B cell (primary cell): Measurements from ENCODE around the gene ZFPM1. TPM values are rescaled to one million over a fixed set of nuclear protein-coding genes. Genes with fewer than 3 reads are reported as not detected.

Experiments
- ATAC-seq: fragments of 200-7000 bp; cut with Tn5 transposase; one replicate; pipeline ENCODE4 v1.10.0; 2021; ENCODE audit warnings: low read depth, mild to moderate bottlenecking, moderate number of reproducible peaks, moderate library complexity
- CTCF ChIA-PET: fragments of 350-600 bp; sonication (Branson Sonifier 250); formaldehyde crosslinking; loops from one replicate; lab custom pipeline; 2021; ENCODE audit warnings: antibody characterized with exemption, inconsistent platforms; lab: Charles Lee
- POLR2A ChIA-PET: fragments of 350-600 bp; sonication (Branson Sonifier 250); formaldehyde crosslinking; loops from one replicate; lab custom pipeline; 2021; ENCODE audit warnings: antibody characterized with exemption; lab: Charles Lee
- DNase-seq: peaks from one replicate; pipeline ENCODE4 v3.0.0; 2013
- H2AFZ ChIP-seq: 2 replicates; pipeline ENCODE4 v1.6.1; 2012; ENCODE audit warnings: mild to moderate bottlenecking, low read depth, low read length; ENCODE audit not compliant: insufficient read depth, poor library complexity, severe bottlenecking
- H3K27ac ChIP-seq, 2 donors: 1 replicate in 1 of 2; 2 replicates in 1 of 2; pipeline ENCODE4 v1.5.1; 2012 to 2013; ENCODE audit warnings: low read length in 2 of 2, mild to moderate bottlenecking in 2 of 2, moderate library complexity in 1 of 2
- H3K27me3 ChIP-seq, 4 experiments: fragments of 200-600 bp in 1 of 4; sonication (generic) in 1 of 4; replicated peaks in 1 of 4; 1 replicate in 2 of 4; 2 replicates in 2 of 4; pipeline versions ENCODE4 v1.6.1 to v1.7.0; 2013 to 2016; ENCODE audit warnings: low read length in 3 of 4, mild to moderate bottlenecking in 2 of 4, mixed read lengths in 1 of 4, moderate library complexity in 1 of 4; ENCODE audit not compliant: insufficient read depth in 4 of 4, control insufficient read depth in 3 of 4; ENCODE audit errors: control extremely low read depth in 1 of 4
- H3K36me3 ChIP-seq, 2 experiments: replicated peaks in 1 of 2; 1 replicate in 1 of 2; 2 replicates in 1 of 2; pipeline versions ENCODE4 v1.6.1 to v1.7.1; 2013; ENCODE audit warnings: low read length in 1 of 2; ENCODE audit not compliant: insufficient read depth in 2 of 2, control insufficient read depth in 1 of 2; ENCODE audit errors: control extremely low read depth in 1 of 2, extremely low read depth in 1 of 2
- H3K4me1 ChIP-seq, 2 donors: fragments of 200-600 bp in 1 of 2; sonication (generic) in 1 of 2; 1 replicate in 1 of 2; 2 replicates in 1 of 2; pipeline versions ENCODE4 v1.5.1 to v1.6.1; 2013 to 2017; ENCODE audit warnings: low read length in 2 of 2; ENCODE audit not compliant: control insufficient read depth in 2 of 2, insufficient read depth in 2 of 2
- H3K4me2 ChIP-seq: replicated peaks from 2 replicates; pipeline ENCODE3; 2012; ENCODE audit warnings: mild to moderate bottlenecking, low read depth, low read length; ENCODE audit not compliant: poor library complexity, severe bottlenecking
- H3K4me3 ChIP-seq, 5 experiments: fragments of 200-600 bp in 1 of 5; sonication (generic) in 1 of 5; 1 replicate in 3 of 5; 2 replicates in 2 of 5; pipeline versions ENCODE4 v1.5.1 to v1.7.0; 2011 to 2016; ENCODE audit warnings: low read length in 4 of 5, mild to moderate bottlenecking in 4 of 5, low read depth in 2 of 5, control low read depth in 1 of 5, moderate library complexity in 1 of 5; ENCODE audit not compliant: insufficient read depth in 1 of 5; ENCODE audit errors: control extremely low read depth in 1 of 5, extremely low read depth in 1 of 5
- H3K79me2 ChIP-seq: fragments of 200-600 bp; sonication (generic); one replicate; pipeline ENCODE4 v1.6.0; 2016; ENCODE audit warnings: low read length; ENCODE audit not compliant: control insufficient read depth, insufficient read depth
- H3K9ac ChIP-seq: fragments of 200-600 bp; sonication (generic); 2 replicates; pipeline ENCODE4 v1.6.1; 2017; ENCODE audit warnings: mild to moderate bottlenecking, low read length, moderate library complexity
- H3K9me3 ChIP-seq, 3 donors: one replicate each; pipeline versions ENCODE4 v1.6.1 to v1.7.1; 2013; ENCODE audit warnings: low read length in 2 of 3; ENCODE audit not compliant: control insufficient read depth in 2 of 3, insufficient read depth in 1 of 3; ENCODE audit errors: control extremely low read depth in 1 of 3
- H4K20me1 ChIP-seq: 2 replicates; pipeline ENCODE4 v1.6.0; 2012; ENCODE audit warnings: mild to moderate bottlenecking, low read length; ENCODE audit not compliant: insufficient read depth, control insufficient read depth, poor library complexity, severe bottlenecking
- H3K27ac Mint-ChIP-seq: one replicate; pipeline ENCODE4 v1.8.0; 2021; ENCODE audit warnings: mixed read lengths
- H3K27me3 Mint-ChIP-seq: one replicate; pipeline ENCODE4 v1.8.0; 2021; ENCODE audit warnings: mixed read lengths
- H3K4me1 Mint-ChIP-seq: one replicate; pipeline ENCODE4 v1.8.0; 2021; ENCODE audit warnings: mixed read lengths
- H3K4me3 Mint-ChIP-seq: one replicate; pipeline ENCODE4 v1.8.0; 2021; ENCODE audit warnings: mixed read lengths
- H3K9me3 Mint-ChIP-seq: one replicate; pipeline ENCODE4 v1.8.0; 2022; ENCODE audit warnings: mixed read lengths; ENCODE audit not compliant: insufficient read depth
- CTCF ChIP-seq: fragments of 200-600 bp; IDR thresholded peaks from one replicate; pipeline ENCODE4 v1.8.0; 2022; ENCODE audit warnings: antibody characterized with exemption, mild to moderate bottlenecking
- EZH2 ChIP-seq: IDR thresholded peaks from 2 replicates; pipeline ENCODE4 v1.6.1; 2012; ENCODE audit warnings: borderline replicate concordance, low read depth, mild to moderate bottlenecking, moderate library complexity, low read length; ENCODE audit not compliant: insufficient read depth, poor library complexity, severe bottlenecking
- WGBS: methylation state at CpG from one replicate; pipeline ENCODE4 v1.1.5; 2013; ENCODE audit warnings: missing lambda C conversion rate; ENCODE audit not compliant: insufficient coverage; 5-methylcytosine and 5-hydroxymethylcytosine counted together
- intact Hi-C: fragments of 100-400 bp; cut with micrococcal nuclease; formaldehyde crosslinking; loops from one replicate; pipeline ENCODE4 v1.10.0; 2022
- polyA plus RNA-seq: library from polyadenylated mRNA; depleted of rRNA; stranded (reverse); fragments of >200 nt; gene quantifications from 2 replicates; pipeline ENCODE4 v1.2.3, GENCODE V29; 2012
- total RNA-seq, 2 donors: library from RNA; stranded (reverse); fragments of 120-200 nt in 1 of 2; gene quantifications; 1 replicate in 1 of 2; 2 replicates in 1 of 2; pipeline versions ENCODE4 v1.2.3 to v1.2.4, GENCODE V29; 2013 to 2022

The ZFPM1 gene
- total and polyA plus RNA-seq, 2 donors (not counting 1 experiment from before 2014, with no cell fraction given), result 4.3 to 34.6 TPM

- CTCF ChIA-PET, result interaction anchor here (0.7 kb wide), 1 partner anchor 428 kb away, joined by 4 read pairs; no protein-coding TSS in a partner anchor
- Histone ChIP-seq H3K9ac (no peak overlapping the region), H3K4me2 (no peak overlapping the region), H3K79me2 (peaks cover 8% of the 10 kb centered on the region), H3K4me3 (no peak overlapping the region), H3K4me1 (peaks cover 15 to 17% of the 10 kb centered on the region in 2 donors), H3K27me3 (no peaks in the 10 kb centered on the region), H2AFZ (no peak overlapping the region), H4K20me1 (peaks cover 13% of the 10 kb centered on the region), H3K36me3 (no peaks in the 10 kb centered on the region), H3K9me3 (no peaks in the 10 kb centered on the region), H3K27ac (no peak overlapping the region)
- no peaks in the 10 kb centered on the region for H3K9me3 Mint-ChIP-seq
- 94% methylated on average over 9 of the region's 9 CpGs for WGBS
- TF ChIP-seq EZH2, result no peak
- TF ChIP-seq CTCF, result no peak
- no peak overlapping the region for H3K27ac Mint-ChIP-seq
- H3K4me3 Mint-ChIP-seq, result no peak overlapping the region
- peaks cover 10% of the 10 kb centered on the region for H3K4me1 Mint-ChIP-seq
- no peaks in the 10 kb centered on the region for H3K27me3 Mint-ChIP-seq
- ATAC-seq (no peak), DNase-seq (no peak)
- POLR2A ChIA-PET, result no interaction called here
- intact Hi-C loops, result loop anchor here (5.0 to 10.0 kb wide), 2 partner anchors 405 to 558 kb away; no protein-coding TSS in a partner anchor
These were observed 20.3 kb upstream of the ZFPM1 start for GRCh38 chr16:88432753-88433152.

GRCh38 chr16:88433632-88434352, 19.3 kb upstream of the ZFPM1 start:
- peaks cover 10% of the 10 kb centered on the region for H4K20me1 ChIP-seq
- no peak overlapping the region for H3K4me2 ChIP-seq
- intact Hi-C loops, result loop anchor here (5.0 to 10.0 kb wide), 2 partner anchors 406 to 559 kb away; no protein-coding TSS in a partner anchor
- H3K9ac ChIP-seq, result no peak overlapping the region
- no peaks in the 10 kb centered on the region for H3K27me3 Mint-ChIP-seq
- H3K4me1 ChIP-seq, result peaks cover 15 to 17% of the 10 kb centered on the region in 2 donors
- ChIA-PET CTCF (interaction anchor here (0.7 kb wide), 1 partner anchor 429 kb away, joined by 4 read pairs; no protein-coding TSS in a partner anchor), POLR2A (interaction anchor here (0.6 kb wide), 1 partner anchor 778 kb away, joined by 5 read pairs; no protein-coding TSS in a partner anchor)
- WGBS, result 94% methylated on average over 25 of the region's 25 CpGs
- TF ChIP-seq CTCF (no peak), EZH2 (no peak)
- H3K4me1 Mint-ChIP-seq, result peaks cover 10% of the 10 kb centered on the region
- no peak overlapping the region for H3K4me3 Mint-ChIP-seq
- DNase-seq (no peak), ATAC-seq (no peak)
- no peaks in the 10 kb centered on the region for H3K9me3 ChIP-seq
- no peak overlapping the region for H3K27ac ChIP-seq
- no peak overlapping the region for H3K4me3 ChIP-seq
- H3K79me2 ChIP-seq, result peaks cover 8% of the 10 kb centered on the region
- H3K27ac Mint-ChIP-seq, result no peak overlapping the region
- H3K27me3 ChIP-seq, result no peaks in the 10 kb centered on the region
- no peak overlapping the region for H2AFZ ChIP-seq
- H3K9me3 Mint-ChIP-seq, result no peaks in the 10 kb centered on the region
- no peaks in the 10 kb centered on the region for H3K36me3 ChIP-seq
